Measurements from ENCODE around the gene CNNM3. TPM values are rescaled to one million over a fixed set of nuclear protein-coding genes. Genes with fewer than 3 reads are reported as not detected.
A peak's percentile ranks its signal among the peaks of the same experiment; 100 is the strongest.

The CNNM3 gene
- total RNA-seq, 4 donors from 2014 or later: 21.8 to 27.8 (median 22.9) TPM

DNA sequence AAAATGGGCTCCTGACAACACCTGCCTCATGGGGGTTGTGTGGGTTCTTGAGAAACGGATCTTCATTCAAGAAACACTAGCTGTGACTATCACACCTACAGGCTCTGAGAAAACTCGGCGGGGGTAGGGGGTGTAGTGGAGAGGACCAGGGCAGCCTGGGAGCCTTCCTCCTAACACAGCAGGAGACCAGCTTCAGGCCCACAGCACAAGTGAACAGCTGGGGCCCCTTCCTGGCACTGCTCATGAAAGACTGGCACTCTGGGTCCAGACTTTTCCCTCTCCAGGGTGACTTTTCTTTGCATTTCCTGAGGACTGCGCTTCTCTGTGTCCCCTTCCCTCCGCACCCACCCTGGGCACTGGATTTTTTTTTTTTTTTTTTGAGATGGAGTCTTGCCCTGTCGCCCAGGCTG lies 61.0 kb downstream of the CNNM3 start:
- TF ChIP-seq, protein P1, sequence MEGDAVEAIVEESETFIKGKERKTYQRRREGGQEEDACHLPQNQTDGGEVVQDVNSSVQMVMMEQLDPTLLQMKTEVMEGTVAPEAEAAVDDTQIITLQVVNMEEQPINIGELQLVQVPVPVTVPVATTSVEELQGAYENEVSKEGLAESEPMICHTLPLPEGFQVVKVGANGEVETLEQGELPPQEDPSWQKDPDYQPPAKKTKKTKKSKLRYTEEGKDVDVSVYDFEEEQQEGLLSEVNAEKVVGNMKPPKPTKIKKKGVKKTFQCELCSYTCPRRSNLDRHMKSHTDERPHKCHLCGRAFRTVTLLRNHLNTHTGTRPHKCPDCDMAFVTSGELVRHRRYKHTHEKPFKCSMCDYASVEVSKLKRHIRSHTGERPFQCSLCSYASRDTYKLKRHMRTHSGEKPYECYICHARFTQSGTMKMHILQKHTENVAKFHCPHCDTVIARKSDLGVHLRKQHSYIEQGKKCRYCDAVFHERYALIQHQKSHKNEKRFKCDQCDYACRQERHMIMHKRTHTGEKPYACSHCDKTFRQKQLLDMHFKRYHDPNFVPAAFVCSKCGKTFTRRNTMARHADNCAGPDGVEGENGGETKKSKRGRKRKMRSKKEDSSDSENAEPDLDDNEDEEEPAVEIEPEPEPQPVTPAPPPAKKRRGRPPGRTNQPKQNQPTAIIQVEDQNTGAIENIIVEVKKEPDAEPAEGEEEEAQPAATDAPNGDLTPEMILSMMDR (IDR thresholded peaks at IDR 0.05): no peak
- TF ChIP-seq POLR2A (IDR thresholded peaks at IDR 0.05) (no peak), EP300 (IDR thresholded peaks at IDR 0.05) (no peak)
- peaks cover 0 to 64% (median 39%) of the 10 kb centered on the region in 4 donors for H3K4me1 ChIP-seq
- peak overlapping the region in 2 of 4 donors; percentile 98 to 99 for H3K27ac ChIP-seq
- no peaks in the 10 kb centered on the region for H3K9me3 ChIP-seq
- no peak for DNase-seq (ENCODE audit: low spot score in 2 of 2)
- H3K36me3 ChIP-seq: no peaks in the 10 kb centered on the region
- no peak overlapping the region for H3K4me3 ChIP-seq
- WGBS, 2 donors: 82 to 83% methylated on average over 6 of the region's 6 CpGs
- H3K27me3 ChIP-seq: no peaks in the 10 kb centered on the region

DNA sequence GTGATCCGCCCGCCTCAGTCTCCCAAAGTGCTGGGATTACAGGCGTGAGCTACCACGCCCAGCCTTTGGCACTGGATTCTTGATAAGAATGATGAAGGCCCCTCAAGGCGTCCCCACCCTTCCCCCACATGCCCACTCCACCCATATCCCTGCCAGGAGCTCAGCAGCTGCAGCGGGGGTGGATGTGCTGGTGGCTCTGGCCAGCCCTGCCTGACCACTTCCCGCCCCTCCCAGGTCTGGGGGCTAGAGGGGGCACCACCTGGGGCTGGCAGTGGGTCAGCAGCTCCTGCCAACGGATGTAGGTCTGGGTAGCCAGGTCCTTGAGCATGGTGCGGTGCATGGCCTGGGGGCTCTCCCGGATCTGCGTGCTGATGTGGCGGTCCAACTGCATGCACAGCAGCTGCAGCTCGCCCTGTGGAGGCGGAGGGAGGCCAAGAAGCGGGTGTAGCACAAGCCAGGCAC lies 61.6 kb downstream of the CNNM3 start:
- H3K36me3 ChIP-seq: no peaks in the 10 kb centered on the region
- H3K4me3 ChIP-seq: no peak overlapping the region
- DNase-seq (ENCODE audit: low spot score in 2 of 2): no peak
- 72 to 89% methylated on average over 15 of the region's 15 CpGs for WGBS, 2 donors
- TF ChIP-seq, protein P1 (IDR thresholded peaks at IDR 0.05): no peak
- TF ChIP-seq POLR2A (IDR thresholded peaks at IDR 0.05) (no peak), EP300 (IDR thresholded peaks at IDR 0.05) (no peak)
- H3K27ac ChIP-seq: peak overlapping the region in 1 of 4 donors; percentile 49
- H3K9me3 ChIP-seq: no peaks in the 10 kb centered on the region
- peaks cover 0 to 62% (median 38%) of the 10 kb centered on the region in 4 donors for H3K4me1 ChIP-seq
- H3K27me3 ChIP-seq: no peaks in the 10 kb centered on the region

DNA sequence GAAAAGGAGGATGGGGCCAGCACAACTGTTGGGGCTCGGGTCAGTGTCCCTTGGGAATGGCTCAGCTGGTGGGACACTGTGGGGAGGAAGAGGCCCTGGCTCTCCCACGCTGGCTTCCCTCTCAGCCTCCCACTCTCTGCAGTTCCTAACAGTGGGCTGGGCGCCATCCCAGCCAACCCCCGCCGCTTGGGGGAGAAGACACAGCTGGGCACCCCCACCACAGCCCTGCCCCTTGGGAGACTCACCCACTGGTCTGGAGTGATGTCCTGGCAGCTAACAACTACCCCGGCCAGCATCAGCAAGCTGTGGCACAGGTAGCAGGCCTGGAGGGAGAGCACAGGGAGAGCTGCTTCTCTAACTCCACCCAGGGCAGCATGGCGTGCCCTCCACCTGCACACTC lies 62.1 kb downstream of the CNNM3 start:
- H3K4me1 ChIP-seq: peaks cover 0 to 62% (median 35%) of the 10 kb centered on the region in 4 donors
- H3K27me3 ChIP-seq: no peaks in the 10 kb centered on the region
- 74 to 77% methylated on average over 5 of the region's 7 CpGs for WGBS, 2 donors
- peak overlapping the region in 1 of 4 donors; percentile 49 for H3K27ac ChIP-seq
- no peaks in the 10 kb centered on the region for H3K9me3 ChIP-seq
- no peaks in the 10 kb centered on the region for H3K36me3 ChIP-seq
- no peak overlapping the region for H3K4me3 ChIP-seq
- DNase-seq (ENCODE audit: low spot score in 2 of 2): no peak
- TF ChIP-seq POLR2A (IDR thresholded peaks at IDR 0.05) (no peak), EP300 (IDR thresholded peaks at IDR 0.05) (no peak)
- TF ChIP-seq, protein P1 (IDR thresholded peaks at IDR 0.05): no peak

DNA sequence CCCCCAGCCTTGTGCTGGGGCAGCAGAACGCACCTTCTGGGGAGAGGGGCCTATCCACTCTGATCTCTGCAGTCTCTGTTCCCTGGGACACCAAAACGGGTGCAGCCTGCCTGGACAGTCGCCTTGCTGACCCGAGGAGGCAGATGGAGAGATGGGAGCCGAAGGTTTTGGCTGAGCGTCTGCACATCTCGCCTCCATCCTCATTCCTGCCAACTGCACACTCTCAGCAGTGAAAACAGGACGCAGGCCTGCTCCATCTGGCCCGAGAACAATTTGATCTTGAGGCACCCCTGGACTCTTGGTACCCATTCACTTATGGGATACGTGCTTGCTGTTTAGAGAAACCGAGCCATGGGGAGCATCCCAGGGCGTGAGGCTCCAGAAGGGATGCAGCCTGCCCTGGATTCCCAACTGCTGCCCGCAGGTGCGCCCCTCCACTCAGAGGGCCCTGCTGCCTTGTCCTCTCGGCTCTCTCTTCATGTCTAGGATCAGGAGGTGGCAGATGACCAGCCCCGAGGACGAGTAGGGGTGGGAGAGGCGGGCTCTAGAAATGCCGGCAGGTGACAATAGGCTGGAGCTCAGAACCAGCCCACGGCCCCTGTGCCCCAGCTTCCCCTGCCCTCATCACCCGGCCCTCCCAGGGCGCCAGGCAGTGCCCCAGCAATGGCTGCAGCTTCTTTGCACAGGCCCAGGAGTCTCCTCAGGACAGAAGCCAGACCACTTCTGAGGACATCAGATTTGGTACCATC lies 62.9 kb downstream of the CNNM3 start:
- H3K27ac ChIP-seq: peak overlapping the region in 1 of 4 donors; percentile 49
- WGBS, 2 donors: 68 to 82% methylated on average over 15 to 17 of the region's 22 CpGs

DNA sequence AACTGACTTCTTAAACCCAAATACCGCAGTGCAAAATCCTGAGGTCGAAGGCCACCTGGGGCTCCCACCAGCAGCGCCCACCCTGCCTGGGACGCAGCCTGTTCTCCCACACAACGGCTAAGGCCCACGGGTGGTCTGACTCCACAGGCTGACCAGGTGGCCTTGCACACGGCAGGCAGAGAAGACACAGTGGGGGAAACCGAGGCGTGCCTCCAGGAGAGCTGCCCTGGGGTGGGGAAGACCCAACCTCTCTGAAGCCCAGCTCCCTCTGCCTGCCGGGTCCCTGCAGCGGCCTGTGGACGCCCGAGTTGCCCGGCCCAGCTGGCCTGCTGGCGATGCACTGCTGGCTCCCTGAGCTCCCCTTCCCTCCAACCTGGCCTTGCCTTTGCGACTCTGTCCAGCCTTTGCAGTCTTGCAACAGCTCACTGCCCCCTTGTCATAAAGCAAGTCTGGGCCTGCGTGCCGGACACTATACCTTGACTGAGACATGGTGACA lies 63.5 kb downstream of the CNNM3 start:
- Histone ChIP-seq H3K4me1 (peaks cover 0 to 61% (median 22%) of the 10 kb centered on the region in 4 donors), H3K27me3 (no peaks in the 10 kb centered on the region), H3K27ac (no peak overlapping the region), H3K9me3 (no peaks in the 10 kb centered on the region), H3K36me3 (no peaks in the 10 kb centered on the region), H3K4me3 (no peak overlapping the region)
- 94 to 95% methylated on average over 13 to 15 of the region's 18 CpGs for WGBS, 2 donors
- TF ChIP-seq, protein P1 (IDR thresholded peaks at IDR 0.05): no peak
- TF ChIP-seq EP300 (IDR thresholded peaks at IDR 0.05): no peak
- TF ChIP-seq POLR2A (IDR thresholded peaks at IDR 0.05): no peak
- DNase-seq (ENCODE audit: low spot score in 2 of 2): no peak

More for the DNA sequence above, 62.9 kb downstream of the CNNM3 start:
- no peak for TF ChIP-seq POLR2A (IDR thresholded peaks at IDR 0.05)
- peaks cover 0 to 62% (median 28%) of the 10 kb centered on the region in 4 donors for H3K4me1 ChIP-seq
- no peaks in the 10 kb centered on the region for H3K27me3 ChIP-seq
- no peaks in the 10 kb centered on the region for H3K9me3 ChIP-seq
- no peak overlapping the region for H3K4me3 ChIP-seq
- H3K36me3 ChIP-seq: no peaks in the 10 kb centered on the region
- no peak for DNase-seq (ENCODE audit: low spot score in 2 of 2)
